T1000 (cell line): Measurements from ENCODE around the gene RADX.
A peak's percentile ranks its signal among the peaks of the same experiment; 100 is the strongest.
"Not testable (repeated sequence)": the region's sequence is repeated elsewhere in the genome, so short reads cannot be mapped to it uniquely, and the experiment has no call there.

Source experiments
- DNase-seq: peaks from one replicate; lab custom pipeline; 2025; ENCODE audit warnings: mixed read lengths; lab: John Stamatoyannopoulos, UW

RADX gene

GRCh38 chrX:106611679-106612392 lies at the start of gene RADX:
RADX (plus strand) TSS chrX:106611978; CDS start chrX:106612081, 103 bp downstream.
- peak; percentile 21 for DNase-seq

DNA sequence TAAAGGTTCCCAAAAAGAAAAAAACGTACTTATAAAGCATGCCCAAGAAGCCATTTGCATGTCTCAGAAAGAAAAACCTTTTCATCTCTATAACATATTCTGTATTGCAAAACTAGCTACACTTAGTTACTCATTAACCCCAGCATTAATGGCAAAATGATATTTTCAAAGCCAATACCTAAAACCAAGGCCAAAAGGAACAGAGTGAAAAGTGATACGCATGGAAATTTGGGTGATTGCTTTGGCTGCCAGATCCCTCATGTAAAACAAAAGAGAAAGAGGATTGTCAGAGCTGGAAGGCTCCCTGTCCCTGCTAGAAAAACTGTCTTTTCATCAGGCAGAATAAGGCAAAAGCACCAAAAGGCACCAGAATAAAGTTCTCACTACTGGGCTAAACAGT lies 46.8 kb upstream of the RADX start:
- DNase-seq: no peak

- DNase-seq: no peak
These were observed 45.4 kb upstream of the RADX start for GRCh38 chrX:106566362-106566761.

DNA sequence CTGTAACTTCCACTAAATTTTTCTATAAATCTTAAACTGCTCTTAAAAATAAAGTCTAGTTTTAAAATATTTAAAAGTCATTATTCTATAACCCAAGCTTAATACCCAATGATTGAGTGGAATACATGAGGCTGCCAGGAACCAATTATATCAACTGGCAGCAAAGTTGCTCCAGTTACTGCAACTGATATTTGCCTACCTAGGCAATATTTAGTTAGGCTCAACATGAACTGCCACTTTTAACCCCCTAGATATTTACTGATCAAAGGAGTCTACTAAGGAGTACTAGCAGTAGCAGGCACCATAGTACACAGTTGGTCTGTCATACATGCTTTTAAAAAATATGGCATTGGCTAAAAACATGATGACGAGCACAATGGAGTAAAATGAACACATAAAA lies 29.9 kb upstream of the RADX start:
- DNase-seq: no peak

DNA sequence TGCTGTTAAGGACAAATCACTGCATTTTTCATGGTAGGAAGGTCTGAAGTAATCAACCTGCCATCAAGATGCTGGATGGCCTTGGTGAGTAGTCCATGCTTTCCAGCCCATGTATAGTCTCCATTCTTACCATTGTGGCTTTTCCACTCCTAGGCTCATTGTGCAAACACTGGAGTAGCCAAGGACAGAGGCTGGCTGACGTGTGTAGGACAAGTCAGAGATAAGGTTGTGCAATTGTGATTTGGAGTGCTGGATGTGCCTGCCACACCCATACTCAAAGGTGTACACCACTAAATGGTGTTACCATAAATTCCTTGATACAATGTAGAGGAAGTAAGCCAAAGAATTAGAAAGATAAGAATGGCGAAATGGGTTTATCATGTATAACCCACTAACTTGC lies 26.3 kb upstream of the RADX start:
- no peak for DNase-seq

GRCh38 chrX:106588801-106589200 lies 23.0 kb upstream of the RADX start:
- DNase-seq: no peak

DNA sequence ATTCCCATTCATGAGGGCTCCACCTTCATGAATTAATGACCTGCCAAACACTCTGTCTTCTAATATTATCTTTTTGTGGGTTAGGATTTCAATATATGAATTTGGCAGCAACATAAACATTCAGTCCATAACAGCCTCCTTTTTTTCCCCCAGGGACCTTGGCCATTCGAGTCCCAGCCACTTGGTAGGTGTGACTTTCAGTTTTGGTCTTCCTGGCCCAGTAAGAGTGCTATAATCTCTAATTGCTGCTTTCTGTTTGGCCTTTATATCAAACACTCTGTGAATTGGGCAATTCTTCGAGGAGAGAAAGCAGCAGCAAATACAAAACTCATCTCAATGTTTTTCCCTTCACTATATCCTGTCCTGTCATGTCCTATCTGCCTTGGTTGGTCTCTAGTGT lies 12.4 kb upstream of the RADX start:
- no peak for DNase-seq

DNA sequence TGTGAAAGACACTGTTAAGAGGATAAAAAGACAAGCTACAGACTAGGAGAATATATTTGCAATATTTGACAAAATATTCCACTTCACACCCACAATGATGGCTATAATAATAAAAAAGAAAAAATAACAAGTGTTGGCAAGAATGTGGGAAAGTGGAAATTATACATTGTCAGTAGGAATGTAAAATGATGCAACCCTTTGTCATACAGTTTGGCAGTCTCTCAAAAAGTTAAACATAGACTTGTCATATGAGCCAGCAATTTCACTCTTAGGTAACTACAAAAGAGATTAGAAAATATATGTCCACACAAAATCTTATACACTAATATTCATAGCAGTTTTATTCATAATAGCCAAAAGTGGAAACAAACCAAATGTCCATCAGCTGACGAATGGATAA lies 5.2 kb upstream of the RADX start:
- DNase-seq: no peak

GRCh38 chrX:106608016-106608415 lies 3.8 kb upstream of the RADX start:
- no peak for DNase-seq

- no peak for DNase-seq
These were observed 480 bp upstream of the RADX start for GRCh38 chrX:106611317-106611678.

DNA sequence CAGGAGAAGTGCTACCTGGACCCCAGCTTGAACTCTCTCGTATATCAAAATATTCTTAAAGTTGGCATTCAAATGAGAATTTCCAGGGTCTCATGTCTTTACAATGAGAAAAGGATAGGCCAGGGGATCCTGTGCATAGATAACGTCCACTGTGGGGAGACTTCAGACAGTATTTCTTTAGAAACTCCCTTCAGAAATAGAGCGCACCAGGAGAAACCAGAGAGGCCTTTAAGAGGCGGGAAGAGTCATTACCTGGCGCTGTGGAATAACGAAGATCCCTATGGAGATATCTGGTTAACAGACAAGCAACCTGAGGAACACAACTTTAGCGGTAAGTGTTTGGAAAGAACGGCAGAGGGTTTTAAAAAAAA lies 600 bp downstream of the RADX start:
- no peak for DNase-seq

DNA sequence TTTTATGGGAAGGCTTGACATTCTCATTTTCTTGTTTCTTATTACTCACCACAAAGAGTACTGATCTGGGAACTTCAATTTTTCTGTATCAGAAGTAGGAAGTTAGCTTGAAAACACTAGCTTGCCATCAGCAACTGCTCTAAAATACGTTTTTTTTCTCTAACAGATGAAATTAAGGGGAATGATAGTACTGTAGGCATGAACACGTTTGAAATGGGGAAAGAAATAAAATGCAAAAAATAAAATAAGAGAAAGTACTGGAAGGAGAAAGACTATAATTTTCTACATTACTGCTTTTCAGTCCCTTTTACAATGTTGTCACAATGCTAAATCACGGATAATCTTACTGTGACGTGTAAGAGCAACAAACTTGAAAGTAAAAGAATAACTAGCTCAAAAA lies 1.5 kb downstream of the RADX start:
- DNase-seq: no peak

DNA sequence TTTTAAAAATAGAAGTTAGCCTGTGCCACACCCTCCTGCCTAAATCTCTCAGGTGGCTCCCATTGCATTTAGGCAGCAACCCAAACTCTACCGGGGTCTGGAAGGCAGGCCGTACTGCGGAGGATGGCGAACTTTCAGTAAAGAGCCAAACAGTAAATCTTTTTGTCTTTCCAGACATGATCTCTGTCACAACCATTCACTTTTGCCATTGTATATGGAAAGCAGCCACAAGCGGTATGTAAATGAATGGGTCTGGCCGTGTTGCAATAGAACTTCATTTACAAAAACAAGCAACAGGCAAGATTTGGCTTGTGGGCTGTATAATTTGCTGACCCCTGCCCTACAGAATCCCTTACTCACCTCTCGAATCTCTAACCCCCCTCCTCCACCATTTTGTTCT lies 3.3 kb downstream of the RADX start:
- no peak for DNase-seq

DNA sequence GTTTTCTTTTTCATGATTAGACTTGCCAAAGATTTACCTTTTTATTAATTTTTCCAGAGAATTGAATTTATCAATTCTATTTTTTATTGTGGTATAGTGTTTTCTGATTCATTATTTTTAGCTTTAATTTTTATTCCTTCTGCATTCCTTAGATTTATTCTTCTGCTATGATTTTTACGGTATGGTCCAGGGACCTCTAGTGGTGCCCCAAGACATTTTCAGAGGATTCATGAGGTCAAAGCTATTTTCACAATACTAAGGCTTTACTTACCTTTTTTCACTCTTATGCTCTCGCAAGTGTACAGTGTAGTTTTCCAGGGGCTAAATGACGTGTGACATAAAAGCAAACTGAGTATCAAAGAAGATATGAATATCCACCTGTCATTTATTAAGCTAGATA lies 8.0 kb downstream of the RADX start:
- no peak for DNase-seq

- DNase-seq: no peak
These were observed 10.1 kb downstream of the RADX start for GRCh38 chrX:106621836-106622235.

GRCh38 chrX:106626789-106627188 lies 15.0 kb downstream of the RADX start:
- DNase-seq: no peak

DNA sequence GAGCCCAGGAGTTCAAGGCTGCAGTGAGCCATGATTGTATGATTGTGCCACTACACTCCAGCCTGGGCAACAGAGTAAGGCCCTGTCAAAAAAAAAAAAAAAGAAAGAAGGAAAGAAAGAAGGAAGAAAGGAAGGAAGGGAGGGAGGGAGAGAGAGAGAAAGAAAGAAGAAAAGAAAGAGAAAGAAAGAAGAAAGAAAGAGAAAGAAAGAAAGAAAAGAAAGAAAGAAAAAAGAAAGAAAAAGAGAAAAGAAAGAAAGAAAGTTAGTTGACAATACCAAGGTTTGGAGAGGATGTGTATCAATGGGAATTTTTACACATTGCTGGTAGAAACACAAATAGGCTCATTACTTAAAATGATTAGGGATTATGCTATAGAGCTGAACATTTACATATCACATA lies 19.8 kb downstream of the RADX start:
- no peak for DNase-seq

DNA sequence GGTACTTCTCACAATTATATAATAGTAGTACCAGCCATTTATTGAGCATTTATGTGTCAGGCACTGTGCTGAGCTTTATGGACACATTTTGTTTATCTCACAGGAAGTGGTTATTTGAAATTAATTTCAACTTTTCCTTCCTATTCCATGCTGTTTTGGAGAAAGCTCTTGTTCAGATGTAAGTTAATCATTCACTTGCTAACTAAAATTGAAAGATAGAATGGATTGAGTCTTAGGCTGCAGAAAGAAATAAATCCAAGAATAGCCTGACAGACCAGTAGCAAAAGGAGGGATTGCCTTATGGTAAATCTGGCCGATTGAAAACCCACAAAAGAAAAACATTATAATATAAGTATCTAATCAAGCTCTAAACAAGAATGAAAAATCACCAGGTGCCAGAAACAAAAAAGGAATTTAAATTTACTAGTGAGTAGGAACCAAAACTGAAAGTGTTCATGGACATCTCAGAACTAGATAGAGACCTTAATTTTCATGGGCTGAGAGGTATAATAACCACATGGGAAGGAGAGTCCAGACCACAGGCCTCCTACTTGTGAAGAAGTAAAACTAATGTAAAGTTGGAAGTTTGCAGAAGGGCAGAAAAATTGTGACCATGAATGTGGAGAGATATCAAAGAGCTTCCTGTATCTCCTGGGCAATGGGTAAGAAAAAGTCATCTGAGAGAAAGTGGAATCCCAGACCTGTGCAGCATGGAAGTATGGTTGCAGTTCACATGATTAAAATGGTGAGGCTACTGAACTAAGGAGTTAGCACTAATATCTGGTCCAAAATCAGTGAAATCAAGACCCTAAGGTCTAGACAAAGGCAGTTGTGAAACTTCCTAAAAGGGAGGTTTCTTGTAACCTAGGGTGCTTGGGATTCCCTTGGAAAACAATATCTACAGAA lies 38.0 kb downstream of the RADX start:
- DNase-seq: no peak

- DNase-seq: not testable (repeated sequence)
These were observed 41.8 kb downstream of the RADX start for GRCh38 chrX:106653625-106654024.

- no peak for DNase-seq
These were observed 58.9 kb downstream of the RADX start for GRCh38 chrX:106670631-106671030.

DNA sequence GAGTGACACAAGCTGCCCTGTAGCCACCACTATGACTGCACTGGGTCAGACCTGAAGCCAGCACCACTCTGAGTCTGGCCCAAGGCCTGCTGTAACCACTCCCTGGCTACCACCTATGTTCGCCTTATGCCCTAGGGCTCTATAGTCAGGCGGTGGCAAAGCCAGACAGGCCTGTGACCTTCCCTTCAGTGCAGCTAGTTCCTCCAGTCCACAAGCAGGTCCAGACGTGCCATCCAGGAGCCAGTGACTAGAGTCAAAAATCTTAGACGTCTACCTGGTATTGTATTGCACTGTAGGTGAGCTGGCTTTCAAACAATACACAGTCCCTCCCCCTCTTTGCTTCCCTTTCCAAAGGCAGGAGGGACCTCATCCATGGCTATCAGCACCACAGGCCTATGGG lies 60.7 kb downstream of the RADX start:
- no peak for DNase-seq

GRCh38 chrX:106680716-106681115 lies 68.9 kb downstream of the RADX start:
- DNase-seq: no peak

GRCh38 chrX:106684207-106684606 lies 72.4 kb downstream of the RADX start:
- no peak for DNase-seq
